GM18508 (cell line): Measurements from ENCODE around the gene PPIL6.
"Not testable (repeated sequence)": the region's sequence is repeated elsewhere in the genome, so short reads cannot be mapped to it uniquely, and the experiment has no call there.

Source experiments
- ATAC-seq: cut with Tn5 transposase; IDR thresholded peaks from one replicate; pipeline ENCODE4 v1.9.1; 2021; ENCODE audit warnings: moderate number of reproducible peaks; ENCODE audit not compliant: insufficient read depth, unreplicated experiment

The PPIL6 gene

DNA sequence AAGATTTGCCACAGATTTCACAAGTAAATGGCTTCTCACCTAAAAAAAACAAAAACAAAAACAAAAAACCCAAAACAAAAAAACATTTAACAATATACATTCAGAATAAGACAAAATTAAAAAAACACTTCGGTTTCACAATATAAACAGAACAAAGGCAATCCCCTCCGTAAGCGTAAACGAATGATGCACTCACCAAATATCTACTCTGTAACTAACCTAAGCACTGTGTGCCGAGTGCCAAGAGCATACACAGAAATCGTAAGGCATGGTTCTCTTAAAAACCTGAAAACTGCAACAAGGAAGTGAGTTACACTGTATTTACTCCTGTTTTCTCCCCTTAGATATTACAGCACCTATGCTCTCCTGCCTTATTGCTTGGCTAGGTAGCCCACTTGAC is 27.3 kb upstream of the PPIL6 start:
- ATAC-seq = no peak

DNA sequence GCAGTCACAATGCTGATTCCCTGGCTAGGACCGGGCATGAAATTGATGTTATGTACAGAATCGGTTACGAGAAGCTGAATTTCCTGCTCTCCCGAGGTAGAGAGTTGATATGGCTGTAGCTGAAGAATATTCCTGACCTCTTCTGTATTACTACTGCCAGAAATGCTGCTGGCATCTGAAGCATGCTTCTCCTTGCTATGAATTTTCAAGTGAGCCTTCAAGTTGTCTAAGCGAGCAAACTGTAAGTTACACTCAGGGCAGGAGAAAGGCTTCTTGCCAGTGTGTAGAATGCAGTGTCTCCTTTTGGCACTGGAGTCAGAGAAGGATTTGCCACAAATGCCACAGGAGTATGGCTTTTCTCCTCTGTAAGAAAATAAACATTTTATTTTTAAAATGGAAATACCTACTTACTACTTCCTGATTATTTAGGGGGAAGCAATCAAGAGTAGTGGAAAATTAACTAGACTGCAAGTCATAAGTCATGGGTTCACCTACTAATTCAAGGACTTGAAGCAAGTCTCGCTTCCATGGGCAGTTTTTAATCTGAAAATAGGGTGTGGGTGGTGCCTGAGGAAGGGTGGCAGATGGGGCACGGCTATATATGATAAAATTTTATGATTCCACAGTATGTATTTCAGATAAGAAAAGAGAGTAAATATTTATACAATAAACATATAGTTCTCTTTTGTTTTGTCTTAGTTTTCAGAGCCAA is 25.9 kb upstream of the PPIL6 start:
- ATAC-seq = no peak

DNA sequence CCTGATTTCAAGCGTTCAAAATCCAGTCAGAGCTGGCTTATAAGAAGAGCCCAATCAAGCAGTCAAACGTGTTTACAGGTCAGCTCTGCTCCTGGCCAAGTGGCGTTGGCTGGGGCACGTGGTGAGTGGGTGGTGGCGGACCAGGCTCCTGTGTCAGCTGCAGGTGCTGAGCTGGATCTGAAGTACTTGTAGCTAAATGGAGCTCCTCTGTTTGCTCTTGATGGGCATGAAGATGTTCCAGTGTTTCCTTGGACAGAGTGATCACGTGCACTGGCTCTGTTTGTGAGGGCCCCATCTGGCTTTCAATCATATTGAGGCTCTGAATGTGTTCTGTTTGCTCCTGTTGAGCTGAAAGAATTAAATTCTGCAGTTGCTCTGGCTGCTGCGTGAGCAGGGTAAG is 25.3 kb upstream of the PPIL6 start:
- no peak for ATAC-seq

- ATAC-seq = no peak
These were observed 21.5 kb upstream of the PPIL6 start for GRCh38 chr6:109461733-109462526.

GRCh38 chr6:109461205-109461604 is 20.8 kb upstream of the PPIL6 start:
- ATAC-seq = not testable (repeated sequence)

- no peak for ATAC-seq
These were observed 19.9 kb upstream of the PPIL6 start for GRCh38 chr6:109460161-109460829.

- no peak for ATAC-seq
These were observed 18.5 kb upstream of the PPIL6 start for GRCh38 chr6:109458774-109459531.

GRCh38 chr6:109457562-109457996 is 17.2 kb upstream of the PPIL6 start:
- no peak for ATAC-seq

DNA sequence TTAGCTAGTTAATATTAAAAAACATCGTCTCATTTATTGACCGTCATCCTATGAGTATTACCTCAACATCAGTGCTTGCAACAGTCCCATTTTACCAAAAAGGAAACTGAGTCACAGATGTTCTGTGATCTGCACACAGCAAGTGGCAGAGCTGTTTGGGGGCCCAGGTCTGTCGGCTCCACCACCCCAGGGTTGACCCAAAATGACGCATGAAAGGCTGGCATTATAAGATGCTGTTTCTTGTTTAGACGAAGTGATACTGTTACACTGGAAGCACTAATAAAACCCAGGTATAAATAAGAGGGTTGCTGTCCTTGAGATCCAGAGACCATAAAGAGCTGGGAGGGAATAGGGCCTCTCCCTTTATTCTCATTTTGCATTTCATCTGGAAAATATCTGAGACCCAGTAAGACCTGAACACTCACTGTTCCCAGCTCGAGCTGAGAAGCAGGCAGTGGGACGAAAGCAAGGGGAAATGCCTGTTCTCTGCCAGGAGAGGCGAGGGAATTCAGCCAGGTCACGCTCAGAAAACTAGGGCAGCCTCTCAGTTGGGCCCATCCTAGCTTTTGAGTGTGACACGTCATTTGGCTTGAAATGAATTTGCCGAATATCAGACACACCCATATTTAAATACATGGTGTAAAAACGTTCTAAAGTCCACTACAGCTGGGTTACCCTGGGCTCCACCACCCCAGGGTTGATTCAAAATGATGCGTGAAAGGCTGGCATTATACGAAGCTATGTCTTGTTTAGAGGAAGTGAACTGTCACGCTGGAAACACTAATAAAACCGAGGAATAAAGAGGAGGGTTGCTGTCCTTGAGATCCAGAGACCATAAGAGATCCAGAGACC is 16.5 kb upstream of the PPIL6 start:
- ATAC-seq = no peak

DNA sequence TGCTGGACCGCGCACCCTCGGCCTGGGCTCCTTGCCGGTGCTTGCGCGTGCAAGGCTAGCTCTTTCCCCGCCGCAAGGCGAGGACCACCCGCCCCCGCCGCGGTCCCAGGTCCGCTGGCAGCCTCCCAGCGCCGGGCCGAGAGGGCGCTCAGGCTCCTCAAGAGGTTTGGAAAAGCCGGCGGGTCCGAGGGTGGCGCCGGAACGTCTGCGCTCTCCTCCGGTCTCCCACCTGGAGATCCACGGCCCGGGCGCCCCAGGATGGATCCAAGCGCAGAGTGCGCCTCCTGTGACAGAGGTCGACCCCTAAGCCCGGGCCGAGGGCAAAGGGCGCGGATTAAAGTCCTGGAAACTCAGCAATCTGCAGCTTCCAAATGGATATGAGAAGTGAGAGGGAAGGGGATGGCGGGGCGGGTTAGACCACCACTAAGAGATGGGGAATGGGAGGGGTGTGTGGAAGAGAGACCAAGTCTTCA is 15.7 kb upstream of the PPIL6 start:
- no peak for ATAC-seq

DNA sequence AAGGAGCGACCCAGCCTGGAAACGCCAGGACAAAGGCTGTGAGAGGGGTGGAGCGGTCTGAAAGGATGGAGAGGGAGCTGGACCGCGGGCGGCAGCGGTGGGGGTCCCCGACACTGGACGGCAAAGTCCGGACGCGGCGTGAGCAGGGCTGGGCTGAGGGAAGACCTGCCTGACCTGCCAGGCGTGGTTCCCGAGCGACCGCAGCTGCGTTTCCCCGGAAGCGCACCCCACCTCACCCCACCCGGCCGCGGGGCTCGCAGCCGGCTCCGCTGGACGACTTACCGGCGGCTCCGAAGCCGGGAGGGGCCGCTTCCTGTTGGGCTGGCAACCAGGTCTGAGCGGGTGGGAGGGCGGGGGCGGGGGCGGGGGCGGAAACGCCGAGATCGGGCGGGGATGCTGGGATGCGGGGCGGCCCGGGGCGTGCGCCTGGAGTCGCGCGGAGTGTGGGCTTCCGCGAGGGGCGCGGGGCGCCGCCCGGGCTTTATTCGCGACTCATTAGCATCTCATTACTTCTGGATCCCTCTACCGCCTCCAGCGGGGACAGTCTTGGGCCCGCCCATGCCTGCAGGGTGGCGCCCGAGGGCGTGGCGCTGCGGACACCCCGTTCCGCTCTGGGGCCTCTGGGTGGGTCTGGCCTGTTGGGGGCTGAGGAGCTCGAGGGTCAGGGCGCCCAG is 15.1 kb upstream of the PPIL6 start, which contains the start of gene MICAL1:
Gene MICAL1, minus strand, starts transcription at position 336 of the 674 bp plus-strand sequence. CDS start 1,576 bp downstream, outside the sequence.
- ATAC-seq = peak; percentile 29

DNA sequence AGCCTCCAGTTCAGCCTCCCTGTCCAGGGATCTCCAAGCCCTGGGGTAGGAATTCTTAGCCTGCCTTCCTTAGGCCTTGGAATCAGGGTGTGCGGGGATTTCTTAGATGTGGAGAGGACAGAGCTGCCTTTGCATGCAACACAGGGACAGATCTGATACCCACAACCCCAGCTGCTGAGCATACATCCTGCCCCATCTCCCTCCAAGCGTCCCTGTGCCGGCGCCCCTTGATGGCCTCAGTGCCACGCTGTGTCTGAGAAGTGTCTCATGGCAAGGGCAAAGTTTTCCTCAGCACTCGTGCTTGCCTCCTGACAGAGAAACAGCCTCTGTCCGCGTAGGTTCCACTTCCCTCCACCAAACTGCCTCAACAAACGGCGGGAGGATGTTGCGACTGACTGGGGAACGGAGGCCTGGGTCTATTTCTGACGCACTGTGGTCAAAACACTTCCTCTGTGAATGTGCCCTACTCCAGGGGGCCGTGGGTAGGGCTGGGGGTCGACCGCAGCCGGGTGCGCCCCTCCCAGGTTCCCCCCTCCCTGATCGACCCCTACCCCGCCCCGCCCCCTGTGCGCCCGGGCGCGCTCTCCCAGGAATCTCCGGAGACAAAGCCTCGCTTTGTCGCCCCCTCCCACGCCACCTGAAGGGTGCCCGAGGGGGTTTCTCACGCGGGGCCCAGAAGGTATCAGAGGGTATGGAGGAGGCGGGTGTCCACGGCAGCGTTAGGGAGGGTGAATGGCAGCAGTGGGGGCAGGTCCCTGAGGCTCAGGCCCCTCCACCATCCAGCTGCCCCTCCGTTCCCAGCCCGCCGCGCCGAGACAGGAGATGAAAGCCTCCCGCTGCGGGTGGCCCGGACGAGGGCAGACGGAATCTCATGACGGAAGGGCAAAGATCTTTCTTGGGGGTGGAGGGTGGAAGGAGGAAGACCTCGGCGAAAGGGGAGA is 14.3 kb upstream of the PPIL6 start:
- peak; percentile 23 for ATAC-seq

DNA sequence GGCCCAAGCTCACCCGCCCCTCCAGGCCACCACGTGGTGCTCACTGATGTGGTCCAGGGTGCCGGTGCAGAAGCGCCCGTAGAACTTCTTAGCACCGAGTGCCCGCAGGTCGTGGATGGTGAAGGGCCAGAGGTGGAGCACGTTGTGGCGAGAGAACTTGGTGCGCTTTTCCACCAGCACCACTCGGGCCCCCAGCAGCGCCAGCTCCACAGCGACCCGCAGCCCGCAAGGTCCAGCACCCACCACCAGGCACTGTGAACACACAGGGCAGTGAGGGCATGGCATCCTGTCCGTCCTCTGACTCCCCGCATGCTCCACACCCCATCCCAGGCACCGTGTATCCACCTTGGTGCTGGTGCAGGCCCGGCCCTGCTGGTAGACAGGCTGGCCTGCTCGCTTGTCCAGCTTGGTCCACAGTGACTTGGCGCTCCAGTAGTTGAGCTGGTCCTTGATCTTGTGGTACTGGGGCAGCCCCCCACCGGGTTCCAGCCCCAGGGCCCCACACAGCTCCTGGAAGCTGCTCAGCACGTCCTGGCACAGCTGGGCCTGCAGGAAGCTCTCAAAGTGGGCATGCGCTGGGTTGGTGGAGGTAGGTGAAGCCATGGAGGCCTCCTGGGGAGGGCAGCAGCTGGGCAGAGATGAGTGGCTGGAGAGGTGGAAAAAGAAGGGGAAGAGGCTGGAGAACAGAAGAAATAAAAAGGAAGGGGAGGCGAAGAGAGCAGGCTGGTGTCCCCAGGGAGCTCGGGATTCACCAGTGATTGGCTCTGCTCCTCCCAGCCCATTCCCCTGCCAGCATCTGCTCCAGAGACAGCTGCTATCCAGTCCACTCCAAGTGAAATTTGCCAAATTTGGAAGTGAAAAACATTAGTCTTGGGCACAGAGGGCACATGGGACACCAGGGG is 13.4 kb upstream of the PPIL6 start:
- ATAC-seq = no peak

- no peak for ATAC-seq
These were observed 12.7 kb upstream of the PPIL6 start for GRCh38 chr6:109453156-109453555.

DNA sequence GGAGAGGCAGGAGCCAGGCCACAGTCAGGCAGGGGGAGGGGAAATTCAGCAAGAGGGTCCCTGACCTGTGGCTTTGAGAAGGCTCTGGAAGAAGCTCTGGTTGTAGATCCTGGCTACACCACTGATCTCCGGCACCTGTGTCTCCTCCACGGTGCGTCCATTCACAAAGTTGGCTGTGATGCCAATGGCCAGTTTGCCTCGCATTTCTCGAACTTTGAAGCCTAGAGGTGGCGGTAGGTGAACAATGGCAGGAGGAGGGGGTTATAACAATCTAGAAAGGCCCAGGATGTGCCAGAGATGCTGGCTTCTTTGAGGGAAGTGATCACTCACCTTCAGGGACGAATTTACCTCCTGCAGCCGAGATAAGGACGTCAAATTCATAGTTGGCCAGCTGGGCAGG is 11.8 kb upstream of the PPIL6 start:
- ATAC-seq = no peak

DNA sequence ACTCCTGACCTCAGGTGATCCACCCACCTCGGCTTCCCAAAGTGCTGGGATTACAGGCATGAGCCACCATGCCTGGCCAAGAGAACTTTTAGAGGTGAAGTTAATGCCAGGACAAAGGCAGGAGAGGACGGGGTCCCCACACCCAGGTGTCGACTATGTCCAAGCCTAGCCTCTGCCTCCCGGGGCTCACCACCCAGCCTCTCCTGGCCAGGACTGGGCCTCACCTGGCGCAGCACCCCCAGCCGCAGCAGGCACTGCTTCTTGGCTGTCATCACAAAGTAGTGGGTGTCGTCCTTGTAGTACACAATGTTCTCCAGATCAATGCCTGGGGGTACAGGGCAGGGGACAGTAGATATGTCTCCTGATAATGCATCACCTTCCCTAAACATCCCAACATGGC is 10.9 kb upstream of the PPIL6 start:
- no peak for ATAC-seq

- no peak for ATAC-seq
These were observed 10.4 kb upstream of the PPIL6 start for GRCh38 chr6:109450801-109451200.
